K562 (cell line): ENCODE measurements around the gene CYLD. TPM values are rescaled to one million over a fixed set of nuclear protein-coding genes. Genes with fewer than 3 reads are reported as not detected.
A peak's percentile ranks its signal among the peaks of the same experiment; 100 is the strongest.

ENCODE experiments used
- BMI1 ChIP-seq: fragments of 150-350 bp; IDR thresholded peaks from 2 replicates; pipeline ENCODE4 v1.6.1; 2014; ENCODE audit warnings: low read length
- BRCA1 ChIP-seq, 2 experiments: fragments of 450-650 bp in 1 of 2; sonication (generic) in 1 of 2; formaldehyde crosslinking in 1 of 2; IDR thresholded peaks; 2 replicates each; pipeline versions ENCODE4 v1.5.0 to v1.6.1; 2017 to 2020; ENCODE audit warnings: mild to moderate bottlenecking in 1 of 2, missing genetic modification reagents in 1 of 2
- CAMTA2 ChIP-seq: fragments of 250-450 bp; sonication (Bioruptor Pico); conservative IDR thresholded peaks from 2 replicates; pipeline ENCODE4 v1.5.1; 2022
- CBX5 ChIP-seq: IDR thresholded peaks from 2 replicates; pipeline ENCODE4 v1.6.1; 2014; ENCODE audit warnings: low read depth, borderline replicate concordance
- CHD1 ChIP-seq: fragments of 200-600 bp; sonication (generic); IDR thresholded peaks from one replicate; pipeline ENCODE4 v1.6.1; 2012; ENCODE audit warnings: mild to moderate bottlenecking, moderate library complexity, low read length, inconsistent platforms
- EWSR1 ChIP-seq: fragments of 450-650 bp; IDR thresholded peaks from 2 replicates; pipeline ENCODE4 v1.6.1; 2018; ENCODE audit warnings: borderline replicate concordance, mild to moderate bottlenecking, low read depth, moderate library complexity; ENCODE audit not compliant: partially characterized antibody
- EZH2 ChIP-seq: IDR thresholded peaks from 2 replicates; pipeline ENCODE4 v1.6.1; 2012; ENCODE audit warnings: low read depth, mild to moderate bottlenecking, inconsistent platforms, low read length, borderline replicate concordance
- GATAD2A ChIP-seq: fragments of 450-650 bp; IDR thresholded peaks from 2 replicates; pipeline ENCODE4 v1.6.1; 2017
- KLF16 ChIP-seq: IDR thresholded peaks from 2 replicates; pipeline ENCODE4 v1.6.1; 2016; ENCODE audit warnings: antibody characterized with exemption
- MECOM ChIP-seq: fragments of 250-450 bp; sonication (Bioruptor Pico); IDR thresholded peaks from 2 replicates; pipeline ENCODE4 v1.8.0; 2022; ENCODE audit warnings: inconsistent platforms
- MIER1 ChIP-seq: fragments of 450-650 bp; IDR thresholded peaks from 2 replicates; pipeline ENCODE4 v1.6.1; 2016; ENCODE audit warnings: antibody characterized with exemption, mild to moderate bottlenecking, low read depth
- NCOA4 ChIP-seq: fragments of 450-650 bp; IDR thresholded peaks from 2 replicates; pipeline ENCODE4 v1.6.1; 2018; ENCODE audit warnings: mild to moderate bottlenecking; ENCODE audit not compliant: partially characterized antibody
- PPARD ChIP-seq: fragments of 250-450 bp; sonication (Bioruptor Pico); IDR thresholded peaks from 2 replicates; pipeline ENCODE4 v1.8.0; 2022; ENCODE audit warnings: inconsistent platforms, mild to moderate bottlenecking, moderate library complexity
- PTTG1 ChIP-seq: fragments of 450-650 bp; IDR thresholded peaks from 2 replicates; pipeline ENCODE4 v1.6.1; 2016; ENCODE audit warnings: low read depth, mild to moderate bottlenecking, missing genetic modification characterization, missing compliant biosample characterization
- RBM34 ChIP-seq: fragments of 200-400 bp; formaldehyde crosslinking; IDR thresholded peaks from 2 replicates; pipeline ENCODE4 v1.6.1; 2018; ENCODE audit warnings: low read length, borderline replicate concordance; ENCODE audit not compliant: insufficient read depth
- SIRT6 ChIP-seq: IDR thresholded peaks from one replicate; pipeline ENCODE4 v1.6.1; 2012; ENCODE audit warnings: low read depth, mild to moderate bottlenecking, control low read depth, inconsistent platforms, low read length, moderate library complexity
- STAT5A ChIP-seq: IDR thresholded peaks from 2 replicates; pipeline ENCODE4 v1.6.1; 2012; ENCODE audit warnings: low read length, inconsistent platforms, borderline replicate concordance
- TAF1 ChIP-seq: IDR thresholded peaks from 2 replicates; pipeline ENCODE4 v1.6.1; 2011; ENCODE audit warnings: mild to moderate bottlenecking, low read length, moderate library complexity; ENCODE audit not compliant: insufficient read depth, control insufficient read depth, severe bottlenecking; ENCODE audit errors: extremely low read depth
- TBP ChIP-seq: optimal IDR thresholded peaks from 2 replicates; pipeline ENCODE3; 2011; ENCODE audit warnings: low read depth, low read length, improper control_type of control experiment
- ZEB2 ChIP-seq: fragments of 450-650 bp; IDR thresholded peaks from 2 replicates; pipeline ENCODE4 v1.6.1; 2016
- ZNF224 ChIP-seq: sonication (generic); formaldehyde crosslinking; IDR thresholded peaks from 2 replicates; pipeline ENCODE4 v1.8.0; 2022; ENCODE audit warnings: mild to moderate bottlenecking, missing genetic modification reagents
- ZNF76 ChIP-seq: fragments of 250-450 bp; sonication (Bioruptor Pico); IDR thresholded peaks from 2 replicates; pipeline ENCODE4 v1.4.0; 2020; ENCODE audit warnings: mild to moderate bottlenecking, moderate library complexity, borderline replicate concordance
- ZNF764 ChIP-seq: fragments of 250-450 bp; sonication (Bioruptor Pico); IDR thresholded peaks from 2 replicates; pipeline ENCODE4 v1.4.0; 2020; ENCODE audit warnings: low read depth, mild to moderate bottlenecking, moderate library complexity
- polyA plus RNA-seq, 8 experiments: library from polyadenylated mRNA; depleted of rRNA in 4 of 8; stranded (reverse) in 5 of 8; unstranded in 3 of 8; fragments of >200 nt; fragmentation: Nextera tagmentation in 2 of 8; fragmentation: Illumina TruSeq in 1 of 8; extraction: Ambion mirVana in 2 of 8; extraction: Trizol in 1 of 8; gene quantifications; 2 replicates each; pipeline versions ENCODE4 v1.2.1 to v1.2.3, GENCODE V29; 2011 to 2014; ENCODE audit warnings: inconsistent platforms in 1 of 8, missing spikeins in 1 of 8
- total RNA-seq, 7 experiments: library from RNA; depleted of rRNA in 6 of 7; stranded (reverse); fragments of >200 nt in 6 of 7; fragmentation: Illumina TruSeq in 2 of 7; extraction: Trizol in 2 of 7; gene quantifications; 2 replicates each; pipeline versions ENCODE4 v1.2.1 to v1.2.3, GENCODE V29; 2011 to 2021; ENCODE audit warnings: low replicate concordance in 1 of 7
- TF ChIP-seq, protein P1 (sequence below): fragments of 450-650 bp; IDR thresholded peaks from 2 replicates; pipeline ENCODE4 v1.6.1; 2017; ENCODE audit warnings: antibody characterized with exemption, mild to moderate bottlenecking
- TF ChIP-seq, protein P2 (sequence below): fragments of 450-650 bp; formaldehyde crosslinking; IDR thresholded peaks from 2 replicates; pipeline ENCODE4 v1.4.0; 2022; ENCODE audit warnings: mild to moderate bottlenecking, moderate library complexity

Gene CYLD
- total and polyA plus RNA-seq, 9 of the 15 experiments (the other 6 are each of a cell fraction or from before 2014, with no cell fraction given): 3.4 to 7.4 (median 5.3) TPM

DNA sequence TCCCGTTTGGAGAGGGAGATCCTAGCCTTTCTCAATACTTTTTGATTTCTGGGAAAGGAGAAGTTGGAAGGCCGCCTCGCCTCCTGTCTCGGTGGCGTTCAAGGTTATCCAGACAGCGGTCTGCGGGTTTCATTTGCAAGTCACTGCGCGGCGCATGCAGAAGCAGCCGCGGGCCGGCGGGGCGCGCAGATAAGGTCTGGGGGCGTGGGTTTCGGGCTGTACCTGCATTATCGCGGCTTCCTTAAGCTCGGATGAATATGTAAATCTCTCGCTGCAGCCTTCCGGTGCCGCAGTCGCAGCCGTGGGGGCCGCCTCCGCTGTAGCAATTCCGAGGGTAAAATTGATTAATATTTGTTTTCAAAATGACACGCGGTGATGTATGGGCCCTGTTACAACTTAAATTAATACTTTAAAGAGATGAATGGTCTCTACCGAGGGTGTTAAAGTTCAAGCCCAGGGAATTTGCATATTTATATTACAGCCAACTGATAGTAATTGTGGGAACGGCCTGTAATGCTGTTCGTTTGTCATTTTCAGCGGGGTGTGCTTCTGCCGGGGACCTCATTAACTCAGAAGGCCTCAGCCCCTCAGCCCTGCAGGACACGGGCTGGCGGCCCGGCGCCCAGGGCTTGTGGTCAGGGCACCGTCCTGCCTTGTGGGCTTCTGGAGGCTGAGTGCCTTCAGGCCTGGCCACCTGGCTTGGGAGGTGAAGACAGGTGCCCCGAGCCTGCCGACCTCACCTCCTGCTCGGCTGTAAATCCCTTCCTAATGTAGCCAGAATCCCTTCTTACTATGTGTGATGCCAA lies 99.4 kb downstream of the CYLD start (continued):
- TF ChIP-seq CHD1 (no peak), ZEB2 (peak; percentile 73), CBX5 (no peak), EWSR1 (no peak), PTTG1 (tag) (no peak), ZNF764 (CRISPR knock-in tag) (no peak), ZNF76 (no peak), MECOM (no peak), CAMTA2 (CRISPR knock-in tag) (no peak), MIER1 (no peak), NCOA4 (no peak), TBP (peak; percentile 45), SIRT6 (no peak), PPARD (CRISPR knock-in tag) (no peak), BMI1 (no peak), TAF1 (no peak), RBM34 (no peak), STAT5A (peak; percentile 72; the same call in 1 of the 2 replicates), ZNF224 (CRISPR knock-in tag) (no peak), BRCA1 (IDR thresholded peaks at IDR 0.05) (no peak), BRCA1 (CRISPR knock-in tag; IDR thresholded peaks at IDR 0.05) (no peak), EZH2 (no peak), GATAD2A (0 out of 2 replicates have a peak, but pooled peaks have one; percentile 15), KLF16 (peak; percentile 78)
- TF ChIP-seq, protein P1, sequence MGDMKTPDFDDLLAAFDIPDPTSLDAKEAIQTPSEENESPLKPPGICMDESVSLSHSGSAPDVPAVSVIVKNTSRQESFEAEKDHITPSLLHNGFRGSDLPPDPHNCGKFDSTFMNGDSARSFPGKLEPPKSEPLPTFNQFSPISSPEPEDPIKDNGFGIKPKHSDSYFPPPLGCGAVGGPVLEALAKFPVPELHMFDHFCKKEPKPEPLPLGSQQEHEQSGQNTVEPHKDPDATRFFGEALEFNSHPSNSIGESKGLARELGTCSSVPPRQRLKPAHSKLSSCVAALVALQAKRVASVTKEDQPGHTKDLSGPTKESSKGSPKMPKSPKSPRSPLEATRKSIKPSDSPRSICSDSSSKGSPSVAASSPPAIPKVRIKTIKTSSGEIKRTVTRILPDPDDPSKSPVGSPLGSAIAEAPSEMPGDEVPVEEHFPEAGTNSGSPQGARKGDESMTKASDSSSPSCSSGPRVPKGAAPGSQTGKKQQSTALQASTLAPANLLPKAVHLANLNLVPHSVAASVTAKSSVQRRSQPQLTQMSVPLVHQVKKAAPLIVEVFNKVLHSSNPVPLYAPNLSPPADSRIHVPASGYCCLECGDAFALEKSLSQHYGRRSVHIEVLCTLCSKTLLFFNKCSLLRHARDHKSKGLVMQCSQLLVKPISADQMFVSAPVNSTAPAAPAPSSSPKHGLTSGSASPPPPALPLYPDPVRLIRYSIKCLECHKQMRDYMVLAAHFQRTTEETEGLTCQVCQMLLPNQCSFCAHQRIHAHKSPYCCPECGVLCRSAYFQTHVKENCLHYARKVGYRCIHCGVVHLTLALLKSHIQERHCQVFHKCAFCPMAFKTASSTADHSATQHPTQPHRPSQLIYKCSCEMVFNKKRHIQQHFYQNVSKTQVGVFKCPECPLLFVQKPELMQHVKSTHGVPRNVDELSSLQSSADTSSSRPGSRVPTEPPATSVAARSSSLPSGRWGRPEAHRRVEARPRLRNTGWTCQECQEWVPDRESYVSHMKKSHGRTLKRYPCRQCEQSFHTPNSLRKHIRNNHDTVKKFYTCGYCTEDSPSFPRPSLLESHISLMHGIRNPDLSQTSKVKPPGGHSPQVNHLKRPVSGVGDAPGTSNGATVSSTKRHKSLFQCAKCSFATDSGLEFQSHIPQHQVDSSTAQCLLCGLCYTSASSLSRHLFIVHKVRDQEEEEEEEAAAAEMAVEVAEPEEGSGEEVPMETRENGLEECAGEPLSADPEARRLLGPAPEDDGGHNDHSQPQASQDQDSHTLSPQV: no peak
- TF ChIP-seq, protein P2, sequence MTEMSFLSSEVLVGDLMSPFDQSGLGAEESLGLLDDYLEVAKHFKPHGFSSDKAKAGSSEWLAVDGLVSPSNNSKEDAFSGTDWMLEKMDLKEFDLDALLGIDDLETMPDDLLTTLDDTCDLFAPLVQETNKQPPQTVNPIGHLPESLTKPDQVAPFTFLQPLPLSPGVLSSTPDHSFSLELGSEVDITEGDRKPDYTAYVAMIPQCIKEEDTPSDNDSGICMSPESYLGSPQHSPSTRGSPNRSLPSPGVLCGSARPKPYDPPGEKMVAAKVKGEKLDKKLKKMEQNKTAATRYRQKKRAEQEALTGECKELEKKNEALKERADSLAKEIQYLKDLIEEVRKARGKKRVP (CRISPR knock-in tag): no peak
